Measurements from ENCODE around the gene GRIK1.

GRIK1 gene

GRCh38 chr21:29521872-29522271 lies 417.9 kb downstream of the GRIK1 start:
- TF ChIP-seq, protein P1, sequence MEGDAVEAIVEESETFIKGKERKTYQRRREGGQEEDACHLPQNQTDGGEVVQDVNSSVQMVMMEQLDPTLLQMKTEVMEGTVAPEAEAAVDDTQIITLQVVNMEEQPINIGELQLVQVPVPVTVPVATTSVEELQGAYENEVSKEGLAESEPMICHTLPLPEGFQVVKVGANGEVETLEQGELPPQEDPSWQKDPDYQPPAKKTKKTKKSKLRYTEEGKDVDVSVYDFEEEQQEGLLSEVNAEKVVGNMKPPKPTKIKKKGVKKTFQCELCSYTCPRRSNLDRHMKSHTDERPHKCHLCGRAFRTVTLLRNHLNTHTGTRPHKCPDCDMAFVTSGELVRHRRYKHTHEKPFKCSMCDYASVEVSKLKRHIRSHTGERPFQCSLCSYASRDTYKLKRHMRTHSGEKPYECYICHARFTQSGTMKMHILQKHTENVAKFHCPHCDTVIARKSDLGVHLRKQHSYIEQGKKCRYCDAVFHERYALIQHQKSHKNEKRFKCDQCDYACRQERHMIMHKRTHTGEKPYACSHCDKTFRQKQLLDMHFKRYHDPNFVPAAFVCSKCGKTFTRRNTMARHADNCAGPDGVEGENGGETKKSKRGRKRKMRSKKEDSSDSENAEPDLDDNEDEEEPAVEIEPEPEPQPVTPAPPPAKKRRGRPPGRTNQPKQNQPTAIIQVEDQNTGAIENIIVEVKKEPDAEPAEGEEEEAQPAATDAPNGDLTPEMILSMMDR (IDR thresholded peaks at IDR 0.05) = no peak

DNA sequence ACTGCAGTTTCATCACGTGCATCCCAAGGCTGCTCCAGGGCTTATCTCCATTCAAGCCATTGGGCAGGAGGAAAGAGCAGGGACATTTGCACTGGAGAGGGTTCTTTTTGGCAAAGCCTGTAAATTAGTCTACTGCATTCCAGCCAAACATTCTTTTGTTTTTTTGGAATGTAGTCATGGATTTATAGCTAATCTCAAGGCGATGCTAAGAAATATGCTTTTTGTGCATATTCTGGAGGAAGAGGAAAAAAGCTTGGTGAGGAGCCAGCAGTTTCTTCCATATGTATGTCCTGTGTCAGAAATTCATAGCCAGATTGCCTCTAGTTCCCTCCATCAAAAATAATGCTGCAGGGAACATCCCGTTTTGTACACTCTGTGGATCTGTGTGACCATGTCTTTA lies 419.6 kb downstream of the GRIK1 start:
- TF ChIP-seq, protein P1 (IDR thresholded peaks at IDR 0.05) = no peak

DNA sequence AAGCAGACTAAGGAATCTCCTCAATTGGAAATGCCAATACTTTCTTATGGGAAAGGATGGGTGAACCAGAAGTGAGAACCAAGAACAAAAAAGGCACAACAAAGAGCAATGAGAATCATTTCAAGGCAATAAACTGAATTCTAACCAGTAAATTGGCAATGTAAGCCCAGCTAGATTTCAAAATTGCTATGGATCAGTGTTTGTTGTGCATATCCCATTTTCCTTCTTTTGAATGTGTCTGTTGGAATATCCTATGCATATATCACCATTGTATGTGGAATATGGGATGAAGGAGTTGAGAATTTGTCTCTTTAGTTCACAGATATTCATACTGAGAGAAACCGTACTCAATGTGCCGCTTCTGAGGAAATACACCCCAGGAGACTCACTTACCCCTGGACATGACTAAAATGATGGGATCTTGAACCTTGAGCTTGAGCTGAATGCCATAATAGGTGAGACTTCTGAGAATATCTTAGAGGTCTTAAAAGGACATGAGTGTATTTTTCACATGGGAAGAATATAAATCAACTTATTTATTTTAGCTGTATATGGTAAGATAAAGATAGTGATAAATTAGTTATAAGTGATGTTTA lies 425.0 kb downstream of the GRIK1 start:
- TF ChIP-seq, protein P1 (IDR thresholded peaks at IDR 0.05) = no peak

- TF ChIP-seq, protein P1 (IDR thresholded peaks at IDR 0.05) = no peak
Observed at GRCh38 chr21:29513535-29513934, 426.3 kb downstream of the GRIK1 start.

- TF ChIP-seq, protein P1 (IDR thresholded peaks at IDR 0.05) = no peak
Observed at GRCh38 chr21:29511096-29511495, 428.7 kb downstream of the GRIK1 start.

GRCh38 chr21:29509121-29509520 lies 430.7 kb downstream of the GRIK1 start:
- TF ChIP-seq, protein P1 (IDR thresholded peaks at IDR 0.05) = no peak

DNA sequence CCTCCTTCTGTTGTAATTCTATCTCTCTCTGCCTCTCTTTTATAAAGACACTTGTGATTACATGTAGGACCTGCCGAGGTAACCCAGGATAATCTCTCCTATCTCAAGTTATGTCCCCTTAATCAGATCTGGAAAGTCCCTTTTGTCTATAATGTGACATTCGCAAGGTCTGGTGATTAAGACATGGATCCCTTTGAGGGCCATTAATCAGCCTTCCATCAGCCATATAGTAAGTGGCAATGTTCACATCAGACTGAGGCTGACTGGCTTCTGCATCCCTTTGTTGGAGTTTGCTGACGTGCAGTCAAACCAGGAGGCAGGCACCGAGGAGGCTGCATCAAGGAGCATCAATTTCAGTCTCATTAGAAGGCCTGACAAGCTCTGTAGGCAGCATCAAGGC lies 431.5 kb downstream of the GRIK1 start:
- TF ChIP-seq, protein P1 (IDR thresholded peaks at IDR 0.05) = no peak

GRCh38 chr21:29506947-29507346 lies 432.8 kb downstream of the GRIK1 start:
- TF ChIP-seq, protein P1 (IDR thresholded peaks at IDR 0.05) = no peak

All from LNCAP (cell line).